Hematopoietic multipotent progenitor cell treated with erythropoietin and hydrocortisone succinate and interleukin-3 and kit ligand, for 17 days (in vitro differentiated cells): ENCODE measurements around the gene CDR2.
"Not testable (repeated sequence)": the region's sequence is repeated elsewhere in the genome, so short reads cannot be mapped to it uniquely, and the experiment has no call there.

Experiments
- DNase-seq: peaks from one replicate; pipeline ENCODE4 v3.0.0-alpha.2; 2015; ENCODE audit warnings: low spot score

Gene CDR2

GRCh38 chr16:22374311-22375116 lies at the start of gene CDR2:
Gene CDR2, minus strand, starts transcription at chr16:22374619. Its CDS starts 310 bp downstream, at chr16:22374309.
- DNase-seq, result peak; percentile 98

- DNase-seq, result no peak
Observed at GRCh38 chr16:22423716-22424115, 49.3 kb upstream of the CDR2 start.

- DNase-seq, result no peak
Observed at GRCh38 chr16:22421136-22421535, 46.7 kb upstream of the CDR2 start.

GRCh38 chr16:22420606-22421135 lies 46.3 kb upstream of the CDR2 start:
- DNase-seq, result no peak

GRCh38 chr16:22419908-22420307 lies 45.5 kb upstream of the CDR2 start:
- no peak for DNase-seq

GRCh38 chr16:22418826-22419225 lies 44.4 kb upstream of the CDR2 start:
- no peak for DNase-seq

GRCh38 chr16:22417798-22418197 lies 43.4 kb upstream of the CDR2 start:
- not testable (repeated sequence) for DNase-seq

- no peak for DNase-seq
Observed at GRCh38 chr16:22417019-22417418, 42.6 kb upstream of the CDR2 start.

- no peak for DNase-seq
Observed at GRCh38 chr16:22413819-22414218, 39.4 kb upstream of the CDR2 start.

- DNase-seq, result no peak
Observed at GRCh38 chr16:22407486-22407885, 33.1 kb upstream of the CDR2 start.

- DNase-seq, result no peak
Observed at GRCh38 chr16:22402191-22402590, 27.8 kb upstream of the CDR2 start.

- DNase-seq, result no peak
Observed at GRCh38 chr16:22400900-22401299, 26.5 kb upstream of the CDR2 start.

- DNase-seq, result no peak
Observed at GRCh38 chr16:22397931-22398330, 23.5 kb upstream of the CDR2 start.

GRCh38 chr16:22397464-22397863 lies 23.0 kb upstream of the CDR2 start:
- no peak for DNase-seq

GRCh38 chr16:22395960-22396359 lies 21.5 kb upstream of the CDR2 start:
- DNase-seq, result no peak

GRCh38 chr16:22394121-22394520 lies 19.7 kb upstream of the CDR2 start:
- DNase-seq, result no peak

- DNase-seq, result peak; percentile 31
Observed at GRCh38 chr16:22388101-22388644, 13.8 kb upstream of the CDR2 start.

GRCh38 chr16:22386976-22387375 lies 12.6 kb upstream of the CDR2 start:
- DNase-seq, result no peak

- no peak for DNase-seq
Observed at GRCh38 chr16:22385196-22385595, 10.8 kb upstream of the CDR2 start.

- DNase-seq, result no peak
Observed at GRCh38 chr16:22383827-22384226, 9.4 kb upstream of the CDR2 start.

- no peak for DNase-seq
Observed at GRCh38 chr16:22381392-22381791, 7.0 kb upstream of the CDR2 start.

GRCh38 chr16:22380529-22380928 lies 6.1 kb upstream of the CDR2 start:
- no peak for DNase-seq

GRCh38 chr16:22379656-22380055 lies 5.2 kb upstream of the CDR2 start:
- DNase-seq, result no peak
